Pancreas (tissue), 10 donors: ENCODE data around the gene LINS1. TPM values are rescaled to one million over a fixed set of nuclear protein-coding genes. Genes with fewer than 3 reads are reported as not detected.

ENCODE experiments used
- ATAC-seq, 4 donors: fragments of 200-7000 bp; cut with Tn5 transposase; one replicate each; pipeline versions ENCODE4 v1.8.0 to v1.9.1; 2020; ENCODE audit warnings: mild to moderate bottlenecking in 4 of 4, moderate library complexity in 4 of 4
- DNase-seq, 6 donors: peaks; one replicate each; pipeline ENCODE4 v3.0.0-alpha.2; 2020
- FAIRE-seq: peaks from 2 replicates; lab custom pipeline; 2012; peaks lifted over from hg19 to GRCh38; lab: Jason Lieb, UNC
- H3K27ac ChIP-seq, 4 donors: fragments of 200-600 bp; sonication (generic); 1 replicate in 3 of 4; 2 replicates in 1 of 4; pipeline versions ENCODE4 v1.5.0 to v1.8.0; 2020
- H3K27me3 ChIP-seq, 4 donors: fragments of 200-600 bp; one replicate each; pipeline ENCODE4 v1.8.0; 2021
- H3K36me3 ChIP-seq, 3 donors: fragments of 200-600 bp; sonication (generic) in 1 of 3; one replicate each; pipeline versions ENCODE4 v1.5.0 to v1.8.0; 2020 to 2021
- H3K4me1 ChIP-seq, 3 donors: fragments of 200-600 bp; one replicate each; pipeline ENCODE4 v1.8.0; 2021
- H3K4me3 ChIP-seq, 4 donors: fragments of 200-600 bp; sonication (generic) in 2 of 4; one replicate each; pipeline versions ENCODE4 v1.5.0 to v1.8.0; 2020 to 2021
- H3K9me3 ChIP-seq, 4 donors: fragments of 200-600 bp; one replicate each; pipeline ENCODE4 v1.8.0; 2021
- CTCF ChIP-seq, 4 donors: fragments of 200-600 bp; sonication (generic) in 3 of 4; IDR thresholded peaks; one replicate each; pipeline versions ENCODE4 v1.5.0 to v1.8.0; 2021; ENCODE audit warnings: antibody characterized with exemption in 4 of 4
- WGBS, 2 donors: extraction: QIAGEN DNeasy Blood & Tissue Kit; methylation state at CpG; one replicate each; pipeline ENCODE4 v1.1.7; 2013; 5-methylcytosine and 5-hydroxymethylcytosine counted together
- intact Hi-C, 3 donors: fragments of 100-400 bp; cut with DNase I; formaldehyde crosslinking; loops; one replicate each; pipeline versions ENCODE4 v1.11.1 to v1.14.2; 2022
- polyA plus RNA-seq, 2 donors: library from polyadenylated mRNA; stranded (reverse); fragments of 200-250 nt; gene quantifications; one replicate each; pipeline ENCODE4 v1.2.3, GENCODE V29; 2013
- total RNA-seq, 6 donors: library from RNA; stranded (reverse); fragmentation: NEBNext Ultra II Directional in 4 of 6; extraction: Animal tissue kit (Norgen Biotek cat#: 25700) in 4 of 6; gene quantifications; one replicate each; pipeline versions ENCODE4 v1.2.1 to v1.2.4, GENCODE V29; 2021 to 2023
- donor health status: healthy with polysubstance abuse.
- donor health status: DM: no; HTN: no; CAD: no; lungs with moderate emphysema.
- donor health status: DM: no; HTN: no; CAD: no.
- donor health status: control.
- donor health status: control.
- donor health status: Bipolar disorder and iron deficiency.
- donor health status: DM: yes; HTN: yes; CAD: no.
- donor health status: DM: no; HTN: no; CAD: no.
- donor health status: DM: no; HTN: no; CAD: no.
- donor health status: DM: yes; HTN: yes; CAD: no.

The LINS1 gene
- total and polyA plus RNA-seq, 8 donors, result 3.0 to 9.1 (median 4.6) TPM

- TF ChIP-seq CTCF (IDR thresholded peaks at IDR 0.05), result no peak
- no peak overlapping the region for H3K27ac ChIP-seq
- intact Hi-C loops, result no loop called here
- no peaks in the 10 kb centered on the region for H3K4me1 ChIP-seq
- ATAC-seq (no peak), DNase-seq (no peak), FAIRE-seq (no peak)
- H3K4me3 ChIP-seq, result no peak overlapping the region
- no peaks in the 10 kb centered on the region for H3K9me3 ChIP-seq
- WGBS, 2 donors, result 85 to 90% methylated on average over 5 of the region's 5 CpGs
- no peaks in the 10 kb centered on the region for H3K27me3 ChIP-seq
- H3K36me3 ChIP-seq, result no peaks in the 10 kb centered on the region
These were observed 43.7 kb upstream of the LINS1 start for GRCh38 chr15:100645671-100646070.

DNA sequence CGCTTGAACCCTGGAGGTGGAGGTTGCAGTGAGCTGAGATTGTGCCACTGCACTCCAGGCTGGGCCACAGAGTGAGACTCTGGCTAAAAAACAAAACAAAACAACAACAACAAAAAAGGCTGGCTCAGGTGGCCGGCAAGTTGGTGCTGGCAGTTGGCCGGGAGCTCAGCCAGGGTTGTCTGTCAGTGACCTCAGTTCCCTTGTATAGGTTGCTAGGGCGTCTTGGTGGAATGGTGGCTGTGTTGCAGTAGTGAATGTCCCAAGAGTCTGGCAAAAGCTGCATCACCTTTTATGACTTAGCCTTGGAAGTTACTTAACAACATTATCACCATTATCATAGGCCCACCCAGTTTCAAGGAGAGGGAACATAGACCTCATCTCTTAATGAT lies 41.0 kb upstream of the LINS1 start:
- ATAC-seq, result no peak
- Histone ChIP-seq H3K9me3 (no peaks in the 10 kb centered on the region), H3K27ac (no peak overlapping the region), H3K4me1 (no peaks in the 10 kb centered on the region), H3K36me3 (no peaks in the 10 kb centered on the region), H3K27me3 (no peaks in the 10 kb centered on the region), H3K4me3 (no peak overlapping the region)
- intact Hi-C loops, result no loop called here
- WGBS, 2 donors, result 79 to 97% methylated on average over 4 of the region's 4 CpGs
- no peak for DNase-seq
- no peak for TF ChIP-seq CTCF (IDR thresholded peaks at IDR 0.05)
- FAIRE-seq, result no peak

DNA sequence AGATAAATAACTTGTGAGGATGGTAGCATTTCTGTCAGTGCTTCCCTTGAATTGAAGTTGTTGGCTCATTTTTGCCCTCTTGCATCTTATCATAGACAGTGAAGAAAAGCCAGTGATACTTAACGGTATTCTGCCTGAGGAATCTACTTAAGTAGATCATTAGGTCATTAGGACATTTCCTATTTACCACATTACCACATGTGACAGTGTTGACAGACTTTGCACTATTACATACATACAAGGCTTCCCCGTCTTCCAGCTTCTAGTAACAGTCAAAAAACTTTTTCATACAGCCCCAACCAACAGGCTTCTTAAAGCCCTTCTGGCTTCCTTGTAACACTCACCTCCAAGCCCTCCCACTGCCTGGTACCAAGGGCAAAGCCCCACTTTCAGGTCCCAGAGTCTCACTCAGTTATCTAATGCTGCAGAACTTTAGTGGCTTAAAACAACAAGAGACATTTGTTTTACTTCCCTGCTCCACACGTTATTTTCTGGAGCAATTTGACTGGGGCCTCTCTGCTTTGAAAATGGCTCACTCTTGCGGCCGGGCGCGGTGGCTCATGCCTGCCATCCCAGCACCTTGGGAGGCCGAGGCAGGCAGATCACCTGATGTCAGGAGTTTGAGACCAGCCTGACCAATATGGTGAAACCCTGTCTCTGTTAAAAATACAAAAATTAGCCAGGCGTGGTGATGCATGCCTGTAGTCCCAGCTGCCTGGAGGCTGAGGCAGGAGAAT lies 40.4 kb upstream of the LINS1 start:
- DNase-seq (no peak), ATAC-seq (no peak), FAIRE-seq (no peak)
- Histone ChIP-seq H3K4me3 (no peak overlapping the region), H3K4me1 (no peaks in the 10 kb centered on the region), H3K27me3 (no peaks in the 10 kb centered on the region), H3K9me3 (no peaks in the 10 kb centered on the region), H3K27ac (no peak overlapping the region), H3K36me3 (no peaks in the 10 kb centered on the region)
- WGBS, 2 donors, result 84 to 87% methylated on average over 9 of the region's 9 CpGs
- TF ChIP-seq CTCF (IDR thresholded peaks at IDR 0.05), result no peak
- intact Hi-C loops, result no loop called here

- WGBS, 2 donors, result 88 to 90% methylated on average over 11 of the region's 11 CpGs
- no peaks in the 10 kb centered on the region for H3K27me3 ChIP-seq
- no peak for FAIRE-seq
- no peak for ATAC-seq
- no peak overlapping the region for H3K4me3 ChIP-seq
- no peaks in the 10 kb centered on the region for H3K9me3 ChIP-seq
- no peak for TF ChIP-seq CTCF (IDR thresholded peaks at IDR 0.05)
- H3K27ac ChIP-seq, result no peak overlapping the region
- H3K36me3 ChIP-seq, result no peaks in the 10 kb centered on the region
- H3K4me1 ChIP-seq, result no peaks in the 10 kb centered on the region
- no peak for DNase-seq
- intact Hi-C loops, result no loop called here
These were observed 36.3 kb upstream of the LINS1 start for GRCh38 chr15:100638177-100638730.
